ENCODE data around the gene RIPOR2. TPM values are rescaled to one million over a fixed set of nuclear protein-coding genes. Genes with fewer than 3 reads are reported as not detected.

The RIPOR2 gene
- total and polyA plus RNA-seq, 2 donors (not counting 3 experiments of a cell fraction or from before 2014, with no cell fraction given), result 0.10 TPM; not detected in 1

DNA sequence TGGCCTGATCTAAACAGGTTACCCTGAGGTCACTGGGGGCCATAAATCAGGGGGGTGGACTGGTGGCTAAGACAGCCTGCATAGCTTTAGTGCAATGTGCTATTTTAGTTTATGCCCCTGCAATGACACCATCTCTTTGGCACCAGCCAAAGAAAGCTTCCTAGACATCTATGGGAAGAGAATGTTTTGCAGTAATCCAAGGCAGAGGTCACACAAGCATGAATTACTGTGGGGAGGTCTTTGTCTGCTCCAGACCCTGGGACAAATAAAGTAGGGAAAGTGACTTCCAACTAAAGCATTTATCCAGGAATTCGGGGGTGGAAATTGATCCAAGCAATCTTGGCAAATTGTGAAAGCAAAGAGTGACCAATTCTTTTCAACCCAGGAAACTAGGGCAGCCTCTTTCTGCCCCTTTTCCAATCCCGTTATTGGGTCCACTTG, 5.3 kb downstream of the RIPOR2 start:
- DNase-seq (ENCODE audit: low read depth, low spot score), result peak; percentile 44
- no peaks in the 10 kb centered on the region for H3K4me1 ChIP-seq (ENCODE audit: control insufficient read depth, extremely low read depth, insufficient read depth, low read length)
- no peaks in the 10 kb centered on the region for H3K79me2 ChIP-seq (ENCODE audit: control insufficient read depth, insufficient read depth, low read length)
- intact Hi-C loops (cut with micrococcal nuclease) (loop anchor here (5.0 kb wide), 1 partner anchor 87 kb away; no protein-coding TSS in a partner anchor), dilution Hi-C loops (cut with MboI; ENCODE audit: extremely low pct_ligation_motif_present, low sequenced_read_pairs) (no loop called here)
- H3K9me1 ChIP-seq (replicated peaks; ENCODE audit: control insufficient read depth, extremely low read depth, insufficient read depth, low read length), result no peaks in the 10 kb centered on the region
- no TSS peak for BruUV-seq (replicated peaks)
- H3K4me2 ChIP-seq (ENCODE audit: insufficient read depth, low read length), result no peak overlapping the region
- no peak overlapping the region for H3K4me3 ChIP-seq (replicated peaks in 1 of 3; ENCODE audit: insufficient read depth in 1 of 3, low read depth in 1 of 3, low read length in 3 of 3)
- FAIRE-seq, result no peak
- no peak overlapping the region for H3K9ac ChIP-seq (replicated peaks; ENCODE audit: extremely low read depth, insufficient read depth, low read length)
- no peaks in the 10 kb centered on the region for H3K27me3 ChIP-seq (ENCODE audit: control insufficient read depth in 2 of 2, insufficient read depth in 2 of 2, low read length in 2 of 2)
- ChIA-PET POLR2A (no interaction called here), CTCF (no interaction called here)
- no peaks in the 10 kb centered on the region for H4K20me1 ChIP-seq (replicated peaks; ENCODE audit: control insufficient read depth, extremely low read depth, insufficient read depth, low read length)
- no peaks in the 10 kb centered on the region for H3K9me3 ChIP-seq (replicated peaks; ENCODE audit: control insufficient read depth, insufficient read depth, low read length)
- H2AFZ ChIP-seq (ENCODE audit: low read depth, low read length), result no peak overlapping the region
- TF ChIP-seq, protein P1, sequence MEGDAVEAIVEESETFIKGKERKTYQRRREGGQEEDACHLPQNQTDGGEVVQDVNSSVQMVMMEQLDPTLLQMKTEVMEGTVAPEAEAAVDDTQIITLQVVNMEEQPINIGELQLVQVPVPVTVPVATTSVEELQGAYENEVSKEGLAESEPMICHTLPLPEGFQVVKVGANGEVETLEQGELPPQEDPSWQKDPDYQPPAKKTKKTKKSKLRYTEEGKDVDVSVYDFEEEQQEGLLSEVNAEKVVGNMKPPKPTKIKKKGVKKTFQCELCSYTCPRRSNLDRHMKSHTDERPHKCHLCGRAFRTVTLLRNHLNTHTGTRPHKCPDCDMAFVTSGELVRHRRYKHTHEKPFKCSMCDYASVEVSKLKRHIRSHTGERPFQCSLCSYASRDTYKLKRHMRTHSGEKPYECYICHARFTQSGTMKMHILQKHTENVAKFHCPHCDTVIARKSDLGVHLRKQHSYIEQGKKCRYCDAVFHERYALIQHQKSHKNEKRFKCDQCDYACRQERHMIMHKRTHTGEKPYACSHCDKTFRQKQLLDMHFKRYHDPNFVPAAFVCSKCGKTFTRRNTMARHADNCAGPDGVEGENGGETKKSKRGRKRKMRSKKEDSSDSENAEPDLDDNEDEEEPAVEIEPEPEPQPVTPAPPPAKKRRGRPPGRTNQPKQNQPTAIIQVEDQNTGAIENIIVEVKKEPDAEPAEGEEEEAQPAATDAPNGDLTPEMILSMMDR (IDR thresholded peaks at IDR 0.05; ENCODE audit: extremely low read depth in 1 of 2, insufficient read depth in 1 of 2, low read depth in 1 of 2, low read length in 2 of 2), result no peak
- no peak for TF ChIP-seq FOS (IDR thresholded peaks at IDR 0.05; ENCODE audit: borderline replicate concordance, insufficient read depth, low read length)
- TF ChIP-seq EZH2 (IDR thresholded peaks at IDR 0.05; ENCODE audit: borderline replicate concordance, low read depth, low read length, severe bottlenecking), result no peak
- no peak for TF ChIP-seq GATA2 (IDR thresholded peaks at IDR 0.05; ENCODE audit: insufficient read depth, insufficient read length, low read depth, low read length)
- TF ChIP-seq POLR2AphosphoS5 (IDR thresholded peaks at IDR 0.05; ENCODE audit: insufficient read depth, low read depth, low read length), result no peak
- TF ChIP-seq MYC (IDR thresholded peaks at IDR 0.05; ENCODE audit: low read depth, low read length), result no peak
- no peak for TF ChIP-seq MAX (IDR thresholded peaks at IDR 0.05; ENCODE audit: insufficient read depth, insufficient read length)
- TF ChIP-seq POLR2A (IDR thresholded peaks at IDR 0.05; ENCODE audit: low read depth, low read length), result no peak
- TF ChIP-seq JUN (IDR thresholded peaks at IDR 0.05; ENCODE audit: borderline replicate concordance, insufficient read depth, insufficient read length, low read depth), result no peak
- no peaks in the 10 kb centered on the region for H3K36me3 ChIP-seq (ENCODE audit: control insufficient read depth in 2 of 2, extremely low read depth in 1 of 2, insufficient read depth in 2 of 2, low read length in 2 of 2)
- no peak overlapping the region for H3K27ac ChIP-seq (ENCODE audit: insufficient read depth, low read depth, low read length)

Measured in endothelial cell of umbilical vein (primary cell).